ENCODE measurements around the gene LDHAL6B.

GRCh38 chr15:59157396-59157795, 49.2 kb upstream of the LDHAL6B start:
- TF ChIP-seq CTCF (conservative IDR thresholded peaks at IDR 0.05 in 1 of 2, IDR thresholded peaks at IDR 0.05 in 1 of 2; ENCODE audit: low read depth in 1 of 2, low read length in 2 of 2) (no peak), EZH2 (IDR thresholded peaks at IDR 0.05; ENCODE audit: low read length, missing control alignments) (no peak)

Data from fibroblast of lung (primary cell).